Inflammatory macrophage treated with lipopolysaccharide for 4 hours (primary cell): ENCODE data around the gene FGF3.

Experiments
- DNase-seq: peaks from one replicate; pipeline ENCODE4 v3.0.0-alpha.2; 2020

Gene FGF3

GRCh38 chr11:69822676-69823494 is 3.7 kb upstream of the FGF3 start:
- no peak for DNase-seq

DNA sequence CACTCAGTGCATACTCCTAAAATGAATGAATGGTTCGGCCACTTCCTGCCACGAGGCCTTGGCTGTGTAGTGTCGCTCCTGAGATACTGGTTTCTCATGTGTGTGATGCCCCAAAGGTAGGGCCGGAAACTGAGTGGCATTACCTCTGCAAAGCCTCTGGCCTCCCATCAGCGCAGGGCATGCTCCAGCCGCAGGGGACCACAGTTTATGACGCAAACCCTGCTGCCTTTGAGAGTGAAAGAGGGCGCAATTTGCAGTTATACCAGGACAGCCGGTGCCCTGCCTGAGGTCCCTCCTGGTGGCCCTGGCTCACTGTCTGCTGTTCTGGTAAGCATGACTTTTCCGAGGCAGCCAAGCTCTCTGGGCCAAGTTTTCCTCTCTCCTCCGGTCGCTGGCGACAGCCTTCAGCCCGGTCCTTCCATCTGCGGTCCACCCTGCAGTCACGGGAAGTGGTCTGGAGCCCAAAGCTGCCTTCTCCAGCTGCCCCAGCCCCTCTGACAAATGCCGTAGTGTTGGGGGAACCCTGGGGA is 2.4 kb upstream of the FGF3 start:
- no peak for DNase-seq

GRCh38 chr11:69820441-69820840 is 1.2 kb upstream of the FGF3 start:
- no peak for DNase-seq

- DNase-seq: no peak
Measured at GRCh38 chr11:69819541-69820070, 390 bp upstream of the FGF3 start.

DNA sequence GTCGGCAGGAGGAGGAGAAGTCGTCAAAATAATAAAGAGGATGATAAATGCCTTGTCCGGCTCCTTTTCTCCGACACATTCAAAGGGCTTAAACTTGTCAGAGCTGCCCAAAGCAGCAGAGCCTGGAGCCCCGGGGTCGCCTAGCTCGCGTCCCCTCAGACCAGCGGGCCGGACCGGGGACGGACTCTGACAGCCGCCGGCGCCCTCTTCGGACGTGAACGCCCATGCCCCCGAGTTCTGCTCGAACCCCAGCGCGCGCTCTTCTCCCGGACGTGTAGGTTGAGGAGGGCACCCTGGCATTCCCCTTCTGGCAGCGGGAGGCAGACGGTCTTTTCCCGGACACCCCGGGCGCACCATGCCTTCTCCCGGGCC is 999 bp downstream of the FGF3 start:
- no peak for DNase-seq

- no peak for DNase-seq
Measured at GRCh38 chr11:69817265-69818230, 1.7 kb downstream of the FGF3 start.

GRCh38 chr11:69816671-69817070 is 2.5 kb downstream of the FGF3 start:
- DNase-seq: no peak

- DNase-seq: no peak
Measured at GRCh38 chr11:69815973-69816372, 3.2 kb downstream of the FGF3 start.

DNA sequence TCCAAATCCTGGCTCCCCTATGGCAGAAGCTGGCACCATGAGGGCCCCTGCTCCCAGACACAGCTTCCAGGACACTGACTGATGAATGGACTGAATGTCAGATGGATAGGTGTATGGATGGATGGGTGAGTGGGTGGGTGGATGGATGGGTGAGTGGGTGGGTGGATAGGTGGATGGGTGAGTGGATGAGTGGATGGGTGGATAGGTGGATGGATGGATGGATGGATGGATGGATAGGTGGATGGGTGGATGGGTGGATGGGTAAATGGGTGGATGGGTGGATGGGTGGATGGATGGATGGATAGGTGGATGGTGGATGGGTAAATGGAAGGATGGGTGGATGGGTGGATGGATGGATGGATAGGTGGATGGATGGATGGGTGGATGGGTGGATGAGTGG is 4.3 kb downstream of the FGF3 start:
- no peak for DNase-seq

DNA sequence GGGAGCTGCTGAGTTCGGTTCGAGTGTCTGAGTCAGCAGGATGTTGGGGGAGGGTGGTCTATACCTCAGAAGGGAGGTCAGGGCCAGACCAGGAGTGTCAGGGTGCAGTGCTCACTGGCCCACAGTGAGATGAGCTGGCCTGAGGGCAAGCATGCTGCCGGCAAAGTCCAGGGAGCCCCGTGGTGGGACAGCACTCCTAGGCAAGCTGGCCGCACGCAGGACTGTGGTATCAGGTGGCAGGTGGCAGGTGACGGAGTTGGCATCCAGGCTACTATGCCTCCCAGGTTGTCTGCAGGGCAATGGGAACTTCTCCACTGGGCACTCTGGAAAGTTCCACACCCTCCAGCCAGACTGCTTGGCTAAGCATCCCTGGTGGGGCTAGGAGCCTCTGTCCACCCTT is 4.8 kb downstream of the FGF3 start:
- no peak for DNase-seq

- DNase-seq: no peak
Measured at GRCh38 chr11:69813839-69814238, 5.4 kb downstream of the FGF3 start.

DNA sequence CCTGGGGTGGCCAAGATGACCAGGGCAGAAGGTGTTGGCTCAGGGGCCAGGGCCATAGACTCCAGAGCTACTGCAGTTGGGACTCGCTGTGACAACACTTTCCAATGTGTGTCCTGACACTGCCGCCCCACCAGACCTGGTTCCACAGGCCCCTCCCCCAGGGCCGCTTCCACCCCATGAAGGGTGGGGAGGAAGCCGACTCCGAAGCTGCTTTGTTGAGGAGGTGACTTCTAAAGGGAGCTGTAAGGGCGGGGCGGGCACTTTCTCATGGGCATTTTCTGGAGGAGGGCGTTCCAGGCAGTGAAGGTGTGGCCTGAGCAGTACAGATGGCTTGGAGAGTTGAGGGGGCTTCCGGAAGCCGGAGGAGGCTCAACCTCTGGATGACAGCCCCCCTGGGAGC is 6.3 kb downstream of the FGF3 start:
- no peak for DNase-seq

DNA sequence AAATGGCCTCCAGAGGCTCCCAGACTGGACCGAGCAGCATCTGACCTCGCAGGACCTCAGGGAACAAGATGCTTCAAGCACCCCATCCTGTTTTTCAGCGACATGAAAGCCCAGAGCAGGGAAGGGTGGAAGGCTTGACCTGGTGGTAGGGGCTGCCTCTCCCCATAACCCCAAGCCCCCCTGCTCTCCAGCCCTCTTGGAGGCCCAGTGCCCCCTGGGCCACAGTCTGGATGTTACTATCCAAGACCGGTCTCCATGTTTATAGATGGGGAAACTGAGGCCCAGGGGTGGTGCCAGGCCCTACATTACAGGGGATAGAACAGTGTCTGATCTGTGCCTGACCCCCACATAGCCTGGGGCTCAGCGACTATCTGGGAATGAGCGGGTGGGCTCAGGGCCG is 7.0 kb downstream of the FGF3 start:
- DNase-seq: no peak

- DNase-seq: no peak
Measured at GRCh38 chr11:69811431-69811830, 7.8 kb downstream of the FGF3 start.

DNA sequence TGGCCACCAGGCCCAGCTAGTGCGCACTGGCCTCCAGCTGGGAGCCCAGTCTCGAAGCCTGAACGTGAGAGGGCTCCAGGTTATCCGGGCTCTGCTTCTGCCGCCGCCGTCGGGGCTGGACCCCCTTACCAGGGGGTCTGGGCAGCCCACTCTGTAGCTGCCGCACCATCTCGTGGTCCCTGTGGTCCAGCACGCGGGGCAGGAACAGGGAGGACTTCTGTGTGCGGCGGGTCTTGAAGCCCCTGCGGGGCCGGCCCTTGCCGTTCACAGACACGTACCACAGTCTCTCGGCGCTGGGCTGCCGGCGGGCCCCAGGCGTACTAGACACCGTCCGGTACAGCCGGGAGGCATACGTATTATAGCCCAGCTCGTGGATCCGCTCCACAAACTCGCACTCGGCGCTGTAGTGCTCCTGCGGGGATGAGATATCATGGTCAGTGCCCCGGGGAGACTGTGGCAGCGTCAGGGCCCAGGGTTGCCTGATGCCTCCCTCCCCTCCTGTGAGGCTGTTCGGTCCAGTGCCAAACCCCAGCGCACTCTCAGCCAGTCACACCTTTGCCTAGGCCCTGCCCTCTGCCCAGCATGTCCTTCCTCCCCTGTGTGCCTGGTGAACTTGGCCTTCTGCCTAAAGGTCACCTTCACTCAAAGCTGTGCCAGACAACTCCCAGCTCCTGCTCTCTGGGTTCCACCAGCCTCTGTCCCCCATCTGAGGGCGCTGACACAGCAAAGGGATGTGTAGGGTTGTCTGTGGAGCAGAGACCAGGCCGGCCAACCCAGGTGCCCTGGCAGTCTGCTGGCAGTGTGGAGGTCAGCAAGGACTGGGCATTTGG is 8.7 kb downstream of the FGF3 start:
- no peak for DNase-seq

DNA sequence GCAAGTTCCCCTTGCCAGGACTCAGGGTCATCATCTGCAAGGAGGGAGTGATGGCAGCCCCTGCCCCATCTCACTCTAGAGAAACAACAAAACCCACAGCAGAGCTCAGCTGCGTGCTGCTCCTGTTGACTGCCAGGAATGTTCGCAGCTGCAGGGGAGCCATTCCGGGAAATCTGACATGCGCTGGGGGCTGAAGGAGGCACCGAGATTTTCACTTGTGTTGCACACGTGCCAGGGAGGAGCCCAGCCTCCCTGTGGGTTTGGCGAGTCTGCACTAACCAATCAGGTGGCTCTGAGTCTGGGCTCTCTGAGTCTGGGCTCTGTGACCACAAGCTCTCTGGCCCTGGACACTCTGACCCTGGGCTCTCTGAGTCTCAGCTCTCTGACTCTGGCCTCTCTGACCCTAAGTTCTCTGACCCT is 10.5 kb downstream of the FGF3 start:
- no peak for DNase-seq

DNA sequence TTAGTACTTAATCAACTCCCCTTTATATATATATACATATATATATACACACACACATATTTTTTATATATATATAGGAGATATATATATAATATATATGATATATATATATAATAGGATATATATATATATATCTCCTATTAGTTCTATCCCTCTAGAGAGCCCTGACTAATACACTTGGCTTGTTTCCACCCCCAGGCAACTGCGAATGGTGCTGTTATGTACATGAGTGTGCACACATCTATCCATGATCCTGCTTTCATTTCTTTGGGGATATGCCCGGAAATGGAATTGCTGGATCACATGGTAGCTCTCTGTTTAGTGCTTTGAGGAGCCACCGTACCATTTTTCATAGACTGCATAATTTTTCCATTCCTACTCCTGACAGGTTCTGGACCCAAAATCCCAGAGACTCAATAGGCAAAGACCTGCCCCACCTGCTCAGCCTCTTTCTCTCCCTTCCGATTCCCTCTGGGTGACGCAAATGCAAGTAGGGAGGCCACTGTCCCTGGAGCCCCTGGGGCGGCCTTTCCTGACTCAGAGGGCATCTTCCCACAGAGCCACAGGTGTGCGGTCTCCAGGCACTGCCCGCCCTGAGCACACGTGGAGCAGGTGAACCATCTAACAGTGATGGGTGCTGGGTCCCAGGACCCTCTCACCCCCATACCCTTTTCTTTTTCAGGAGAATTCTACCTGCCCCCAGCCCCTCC is 12.0 kb downstream of the FGF3 start:
- DNase-seq: no peak

- no peak for DNase-seq
Measured at GRCh38 chr11:69804769-69805508, 14.3 kb downstream of the FGF3 start.

GRCh38 chr11:69803604-69804218 is 15.5 kb downstream of the FGF3 start:
- no peak for DNase-seq

GRCh38 chr11:69803022-69803421 is 16.2 kb downstream of the FGF3 start:
- no peak for DNase-seq

DNA sequence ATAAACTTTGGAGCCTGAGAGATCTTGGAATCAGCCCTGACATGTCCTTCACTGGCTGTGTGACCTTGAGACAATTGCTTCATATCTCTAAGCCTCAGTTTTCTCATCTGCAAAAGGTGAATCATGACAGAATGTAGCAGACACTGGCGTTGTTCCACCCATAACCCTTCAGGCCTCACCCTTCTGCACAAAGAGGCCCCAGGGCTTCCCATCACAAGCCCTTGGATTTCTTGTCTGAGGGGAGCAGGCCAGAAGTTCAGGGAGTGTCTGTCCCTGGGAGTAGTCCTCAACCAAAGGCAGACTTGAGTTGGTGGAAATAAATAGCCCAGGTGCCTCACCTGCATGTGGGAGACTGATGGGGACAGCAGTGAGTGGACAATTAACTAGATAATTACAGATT is 16.6 kb downstream of the FGF3 start:
- no peak for DNase-seq
